A549 (cell line): ENCODE measurements around the gene AFF3. TPM values are rescaled to one million over a fixed set of nuclear protein-coding genes. Genes with fewer than 3 reads are reported as not detected.

Source experiments
- ATAC-seq, 2 experiments: fragments of 200-7000 bp in 1 of 2; fragments of >200 bp in 1 of 2; cut with Nextera tagmentation in 1 of 2; cut with Tn5 transposase in 1 of 2; 3 replicates each; pipeline versions ENCODE4 v1.8.0 to v1.9.1; 2018 to 2020; ENCODE audit warnings: mild to moderate bottlenecking in 1 of 2, moderate library complexity in 1 of 2
- CTCF ChIA-PET: fragments of 300-600 bp; sonication (Branson Sonifier 250); formaldehyde crosslinking; extraction: SDS; loops from one replicate; lab custom pipeline; 2021; ENCODE audit warnings: antibody characterized with exemption, inconsistent platforms; lab: Yijun Ruan, JAX
- POLR2A ChIA-PET: fragments of 350-600 bp; formaldehyde crosslinking; extraction: SDS; loops from one replicate; lab custom pipeline; 2021; ENCODE audit warnings: antibody characterized with exemption, inconsistent platforms; lab: Yijun Ruan, JAX
- DNase-seq, 2 experiments: peaks; one replicate each; pipeline versions ENCODE4 v3.0.0 to v3.0.0-alpha.2; 2011 to 2016; ENCODE audit warnings: low read depth in 1 of 2, low spot score in 1 of 2
- FAIRE-seq: peaks from 2 replicates; lab custom pipeline; 2011; peaks lifted over from hg19 to GRCh38; lab: Jason Lieb, UNC
- H3K27ac ChIP-seq, 2 experiments: fragments of >200 bp; sonication (Bioruptor Twin); formaldehyde crosslinking; 3 replicates each; pipeline ENCODE4 v1.5.1; 2016 to 2017
- H3K4me1 ChIP-seq: fragments of >200 bp; sonication (Bioruptor Twin); formaldehyde crosslinking; 3 replicates; pipeline ENCODE4 v1.6.1; 2016
- H3K4me2 ChIP-seq: fragments of >200 bp; sonication (Bioruptor Twin); formaldehyde crosslinking; 3 replicates; pipeline ENCODE4 v1.6.1; 2016
- H3K4me3 ChIP-seq: fragments of >200 bp; sonication (Bioruptor Twin); formaldehyde crosslinking; 3 replicates; pipeline ENCODE4 v1.5.1; 2016
- H3K9me3 ChIP-seq: fragments of >200 bp; sonication (Bioruptor Twin); formaldehyde crosslinking; 3 replicates; pipeline ENCODE4 v1.6.1; 2016
- ATOH8 ChIP-seq: fragments of 250-450 bp; sonication (Bioruptor Pico); IDR thresholded peaks from 2 replicates; pipeline ENCODE4 v1.5.0; 2020; ENCODE audit warnings: low read depth, mild to moderate bottlenecking, moderate library complexity
- CEBPB ChIP-seq, 2 experiments: fragments of >200 bp in 1 of 2; sonication (Bioruptor Twin) in 1 of 2; formaldehyde crosslinking in 1 of 2; IDR thresholded peaks; 2 replicates each; pipeline ENCODE4 v1.6.1; 2012 to 2016
- CHD2 ChIP-seq: fragments of 150-350 bp; IDR thresholded peaks from 2 replicates; pipeline ENCODE4 v1.6.1; 2014; ENCODE audit warnings: low read length; ENCODE audit not compliant: partially characterized antibody
- E2F6 ChIP-seq: IDR thresholded peaks from 2 replicates; pipeline ENCODE4 v1.6.1; 2012; ENCODE audit warnings: low read depth, borderline replicate concordance
- ELK1 ChIP-seq: fragments of 150-350 bp; IDR thresholded peaks from 2 replicates; pipeline ENCODE4 v1.6.1; 2014; ENCODE audit warnings: low read depth, mild to moderate bottlenecking, low read length
- FOSB ChIP-seq: fragments of 250-450 bp; sonication (Bioruptor Pico); IDR thresholded peaks from 2 replicates; pipeline ENCODE4 v1.5.0; 2020; ENCODE audit warnings: mild to moderate bottlenecking, moderate library complexity
- HES2 ChIP-seq: fragments of >200 bp; sonication (Bioruptor Twin); formaldehyde crosslinking; IDR thresholded peaks from 2 replicates; pipeline ENCODE4 v1.6.1; 2016
- HEYL ChIP-seq: fragments of 250-450 bp; sonication (Bioruptor Pico); IDR thresholded peaks from 2 replicates; pipeline ENCODE4 v1.8.0; 2021; ENCODE audit warnings: mild to moderate bottlenecking, moderate library complexity
- HOXA7 ChIP-seq: fragments of 250-450 bp; sonication (Bioruptor Pico); IDR thresholded peaks from 2 replicates; pipeline ENCODE4 v1.5.0; 2020; ENCODE audit warnings: mild to moderate bottlenecking, moderate library complexity
- HOXB13 ChIP-seq: fragments of 250-450 bp; sonication (Bioruptor Pico); IDR thresholded peaks from 2 replicates; pipeline ENCODE4 v1.5.0; 2020; ENCODE audit warnings: low read depth, mild to moderate bottlenecking, moderate library complexity
- HOXB5 ChIP-seq: fragments of 250-450 bp; sonication (Bioruptor Pico); IDR thresholded peaks from 2 replicates; pipeline ENCODE4 v1.5.0; 2020; ENCODE audit warnings: mild to moderate bottlenecking, moderate library complexity
- JUN ChIP-seq, 2 experiments: fragments of >200 bp; sonication (Bioruptor Twin); formaldehyde crosslinking; IDR thresholded peaks; 2 replicates in 1 of 2; 3 replicates in 1 of 2; pipeline ENCODE4 v1.6.1; 2016 to 2017
- JUNB ChIP-seq: fragments of >200 bp; sonication (Bioruptor Twin); formaldehyde crosslinking; IDR thresholded peaks from 2 replicates; pipeline ENCODE4 v1.6.1; 2016
- MAX ChIP-seq: IDR thresholded peaks from 2 replicates; pipeline ENCODE4 v1.6.1; 2012
- MYC ChIP-seq: IDR thresholded peaks from 2 replicates; pipeline ENCODE4 v1.6.1; 2012; ENCODE audit warnings: mild to moderate bottlenecking, inconsistent platforms, low read length, improper control_type of control experiment, borderline replicate concordance
- PBX3 ChIP-seq: IDR thresholded peaks from 2 replicates; pipeline ENCODE4 v1.6.1; 2012
- POLR2A ChIP-seq: IDR thresholded peaks from 2 replicates; pipeline ENCODE4 v1.6.1; 2012; ENCODE audit warnings: mild to moderate bottlenecking, low read length
- POLR2AphosphoS2 ChIP-seq: conservative IDR thresholded peaks from 2 replicates; pipeline ENCODE4 v1.6.1; 2012; ENCODE audit warnings: low read length, improper control_type of control experiment, inconsistent platforms
- TP53 ChIP-seq: fragments of 250-450 bp; sonication (Bioruptor Pico); IDR thresholded peaks from 2 replicates; pipeline ENCODE4 v1.5.0; 2021; ENCODE audit warnings: mild to moderate bottlenecking, moderate library complexity
- ZSCAN20 ChIP-seq: fragments of 250-450 bp; sonication (Bioruptor Pico); IDR thresholded peaks from 2 replicates; pipeline ENCODE4 v1.8.0; 2022; ENCODE audit warnings: mild to moderate bottlenecking, moderate library complexity
- WGBS: methylation state at CpG from one replicate; pipeline ENCODE4 v1.1.6; 2017; ENCODE audit errors: missing lambda C conversion rate; 5-methylcytosine and 5-hydroxymethylcytosine counted together
- polyA plus RNA-seq, 4 experiments: library from polyadenylated mRNA; depleted of rRNA in 3 of 4; stranded (reverse); fragments of >200 nt; fragmentation: RNase III in 1 of 4; extraction: RNeasy Plus Mini Kit Qiagen cat#74134 plus additional on column Dnase treatment in 1 of 4; gene quantifications; 2 replicates in 3 of 4; 3 replicates in 1 of 4; pipeline ENCODE4 v1.2.3, GENCODE V29; 2011 to 2017

AFF3 gene
- polyA plus RNA-seq, 2 of the 4 experiments (the other 2 are of a cell fraction): not detected

- WGBS: 22% methylated on average over 4 of the region's 4 CpGs
- no peak overlapping the region for H3K4me3 ChIP-seq
- no peaks in the 10 kb centered on the region for H3K9me3 ChIP-seq
- H3K27ac ChIP-seq: no peak overlapping the region
- no peaks in the 10 kb centered on the region for H3K4me1 ChIP-seq
- CTCF ChIA-PET: no interaction called here
- DNase-seq (no peak), FAIRE-seq (no peak), ATAC-seq (no peak)
- no peak for TF ChIP-seq ATOH8 (CRISPR knock-in tag)
- no peak for TF ChIP-seq HES2
- no peak for TF ChIP-seq MAX
- no peak for TF ChIP-seq ZSCAN20 (CRISPR knock-in tag)
- TF ChIP-seq MYC: no peak
- TF ChIP-seq ELK1: no peak
- no peak for TF ChIP-seq JUN (IDR thresholded peaks at IDR 0.05)
- no peak for TF ChIP-seq HOXB5
- no peak for TF ChIP-seq CEBPB (IDR thresholded peaks at IDR 0.05)
- TF ChIP-seq HOXB13 (CRISPR knock-in tag): no peak
- no peak overlapping the region for H3K4me2 ChIP-seq
- POLR2A ChIA-PET: no interaction called here
These were observed 332.2 kb downstream of the AFF3 start for GRCh38 chr2:99810225-99810624.

GRCh38 chr2:99809259-99809900 lies 333.0 kb downstream of the AFF3 start:
- ATAC-seq: no peak
- TF ChIP-seq POLR2A: no peak
- no peak for TF ChIP-seq HOXB5
- no peak for TF ChIP-seq E2F6
- TF ChIP-seq HOXA7: no peak
- no peak for TF ChIP-seq ZSCAN20 (CRISPR knock-in tag)
- TF ChIP-seq POLR2AphosphoS2: no peak
- no peak for TF ChIP-seq TP53
- no peak for TF ChIP-seq CHD2
- no peak for TF ChIP-seq MAX
- no peak for TF ChIP-seq HEYL
- no peak for TF ChIP-seq JUNB
- no peak for TF ChIP-seq FOSB (CRISPR knock-in tag)
- TF ChIP-seq PBX3: no peak
- FAIRE-seq: no peak

More at GRCh38 chr2:99809259-99809900, 333.0 kb downstream of the AFF3 start:
- Histone ChIP-seq H3K4me2 (no peak overlapping the region), H3K27ac (no peak overlapping the region), H3K4me1 (no peaks in the 10 kb centered on the region), H3K9me3 (no peaks in the 10 kb centered on the region), H3K4me3 (no peak overlapping the region)
- POLR2A ChIA-PET: no interaction called here
- WGBS: 61% methylated on average over 8 of the region's 8 CpGs
- no peak for DNase-seq
- CTCF ChIA-PET: no interaction called here
